ENCODE measurements around the gene SRGAP3.

- TF ChIP-seq, protein P1, sequence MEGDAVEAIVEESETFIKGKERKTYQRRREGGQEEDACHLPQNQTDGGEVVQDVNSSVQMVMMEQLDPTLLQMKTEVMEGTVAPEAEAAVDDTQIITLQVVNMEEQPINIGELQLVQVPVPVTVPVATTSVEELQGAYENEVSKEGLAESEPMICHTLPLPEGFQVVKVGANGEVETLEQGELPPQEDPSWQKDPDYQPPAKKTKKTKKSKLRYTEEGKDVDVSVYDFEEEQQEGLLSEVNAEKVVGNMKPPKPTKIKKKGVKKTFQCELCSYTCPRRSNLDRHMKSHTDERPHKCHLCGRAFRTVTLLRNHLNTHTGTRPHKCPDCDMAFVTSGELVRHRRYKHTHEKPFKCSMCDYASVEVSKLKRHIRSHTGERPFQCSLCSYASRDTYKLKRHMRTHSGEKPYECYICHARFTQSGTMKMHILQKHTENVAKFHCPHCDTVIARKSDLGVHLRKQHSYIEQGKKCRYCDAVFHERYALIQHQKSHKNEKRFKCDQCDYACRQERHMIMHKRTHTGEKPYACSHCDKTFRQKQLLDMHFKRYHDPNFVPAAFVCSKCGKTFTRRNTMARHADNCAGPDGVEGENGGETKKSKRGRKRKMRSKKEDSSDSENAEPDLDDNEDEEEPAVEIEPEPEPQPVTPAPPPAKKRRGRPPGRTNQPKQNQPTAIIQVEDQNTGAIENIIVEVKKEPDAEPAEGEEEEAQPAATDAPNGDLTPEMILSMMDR (IDR thresholded peaks at IDR 0.05; ENCODE audit: poor library complexity) = no peak
- TF ChIP-seq EZH2phosphoT487 (IDR thresholded peaks at IDR 0.05; ENCODE audit: low read depth, severe bottlenecking, unreplicated experiment) (no peak), EZH2 (IDR thresholded peaks at IDR 0.05; ENCODE audit: borderline replicate concordance) (no peak)
Measured at GRCh38 chr3:9226326-9226725, 23.1 kb downstream of the SRGAP3 start.

All from hepatocyte (in vitro differentiated cells).